GM19372 (cell line): ENCODE results near the gene RABEP2.
A peak's percentile ranks its signal among the peaks of the same experiment; 100 is the strongest.
"Not testable (repeated sequence)": the region's sequence is repeated elsewhere in the genome, so short reads cannot be mapped to it uniquely, and the experiment has no call there.

Source experiments
- ATAC-seq: cut with Tn5 transposase; IDR thresholded peaks from one replicate; pipeline ENCODE4 v1.9.1; 2021; ENCODE audit warnings: mild to moderate bottlenecking, low read depth, moderate library complexity; ENCODE audit not compliant: unreplicated experiment

Gene RABEP2

DNA sequence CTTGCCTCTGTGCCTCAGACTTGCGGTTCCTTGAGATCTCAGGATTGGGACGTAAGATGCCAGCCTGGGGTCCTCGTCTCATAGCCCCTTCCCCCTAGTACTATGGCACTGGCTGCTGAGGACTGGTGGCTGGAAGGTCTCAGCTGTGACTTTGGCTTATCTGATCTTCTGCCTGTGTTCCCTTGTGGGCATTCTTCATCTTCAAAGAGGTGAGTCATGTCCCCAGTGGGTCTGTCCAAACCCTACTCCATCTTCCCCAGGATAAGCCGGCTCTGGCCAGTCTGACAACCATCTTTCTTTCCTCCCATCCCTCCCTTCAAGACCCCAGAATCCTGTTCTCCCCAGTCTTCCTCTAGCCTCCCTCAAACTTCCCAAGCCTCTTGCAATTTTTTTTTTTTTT is 10.3 kb upstream of the RABEP2 start:
- ATAC-seq, result no peak

DNA sequence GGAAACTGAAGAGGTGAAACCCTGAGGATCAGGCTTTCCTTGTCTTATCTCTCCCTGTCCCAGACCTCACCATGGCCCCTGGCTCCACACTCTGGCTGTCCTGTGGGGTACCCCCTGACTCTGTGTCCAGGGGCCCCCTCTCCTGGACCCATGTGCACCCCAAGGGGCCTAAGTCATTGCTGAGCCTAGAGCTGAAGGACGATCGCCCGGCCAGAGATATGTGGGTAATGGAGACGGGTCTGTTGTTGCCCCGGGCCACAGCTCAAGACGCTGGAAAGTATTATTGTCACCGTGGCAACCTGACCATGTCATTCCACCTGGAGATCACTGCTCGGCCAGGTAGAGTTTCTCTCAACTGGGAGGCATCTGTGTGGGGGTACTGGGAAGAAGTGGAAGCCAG is 8.1 kb upstream of the RABEP2 start:
- ATAC-seq, result no peak

DNA sequence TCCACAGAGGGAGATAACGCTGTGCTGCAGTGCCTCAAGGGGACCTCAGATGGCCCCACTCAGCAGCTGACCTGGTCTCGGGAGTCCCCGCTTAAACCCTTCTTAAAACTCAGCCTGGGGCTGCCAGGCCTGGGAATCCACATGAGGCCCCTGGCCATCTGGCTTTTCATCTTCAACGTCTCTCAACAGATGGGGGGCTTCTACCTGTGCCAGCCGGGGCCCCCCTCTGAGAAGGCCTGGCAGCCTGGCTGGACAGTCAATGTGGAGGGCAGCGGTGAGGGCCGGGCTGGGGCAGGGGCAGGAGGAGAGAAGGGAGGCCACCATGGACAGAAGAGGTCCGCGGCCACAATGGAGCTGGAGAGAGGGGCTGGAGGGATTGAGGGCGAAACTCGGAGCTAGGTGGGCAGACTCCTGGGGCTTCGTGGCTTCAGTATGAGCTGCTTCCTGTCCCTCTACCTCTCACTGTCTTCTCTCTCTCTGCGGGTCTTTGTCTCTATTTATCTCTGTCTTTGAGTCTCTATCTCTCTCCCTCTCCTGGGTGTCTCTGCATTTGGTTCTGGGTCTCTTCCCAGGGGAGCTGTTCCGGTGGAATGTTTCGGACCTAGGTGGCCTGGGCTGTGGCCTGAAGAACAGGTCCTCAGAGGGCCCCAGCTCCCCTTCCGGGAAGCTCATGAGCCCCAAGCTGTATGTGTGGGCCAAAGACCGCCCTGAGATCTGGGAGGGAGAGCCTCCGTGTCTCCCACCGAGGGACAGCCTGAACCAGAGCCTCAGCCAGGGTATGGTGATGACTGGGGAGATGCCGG is 7.5 kb upstream of the RABEP2 start:
- no peak for ATAC-seq

DNA sequence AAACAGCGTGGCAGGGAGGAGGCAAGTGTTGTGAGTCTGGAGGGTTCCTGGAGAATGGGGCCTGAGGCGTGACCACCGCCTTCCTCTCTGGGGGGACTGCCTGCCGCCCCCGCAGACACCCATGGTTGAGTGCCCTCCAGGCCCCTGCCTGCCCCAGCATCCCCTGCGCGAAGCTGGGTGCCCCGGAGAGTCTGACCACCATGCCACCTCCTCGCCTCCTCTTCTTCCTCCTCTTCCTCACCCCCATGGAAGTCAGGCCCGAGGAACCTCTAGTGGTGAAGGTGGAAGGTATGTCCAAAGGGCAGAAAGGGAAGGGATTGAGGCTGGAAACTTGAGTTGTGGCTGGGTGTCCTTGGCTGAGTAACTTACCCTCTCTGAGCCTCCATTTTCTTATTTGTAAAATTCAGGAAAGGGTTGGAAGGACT is 6.8 kb upstream of the RABEP2 start, which contains the start of gene CD19:
CD19 (plus strand) TSS at position 171 of the 425 bp plus-strand sequence; CDS start at position 201, 30 bp downstream.
- ATAC-seq, result no peak

DNA sequence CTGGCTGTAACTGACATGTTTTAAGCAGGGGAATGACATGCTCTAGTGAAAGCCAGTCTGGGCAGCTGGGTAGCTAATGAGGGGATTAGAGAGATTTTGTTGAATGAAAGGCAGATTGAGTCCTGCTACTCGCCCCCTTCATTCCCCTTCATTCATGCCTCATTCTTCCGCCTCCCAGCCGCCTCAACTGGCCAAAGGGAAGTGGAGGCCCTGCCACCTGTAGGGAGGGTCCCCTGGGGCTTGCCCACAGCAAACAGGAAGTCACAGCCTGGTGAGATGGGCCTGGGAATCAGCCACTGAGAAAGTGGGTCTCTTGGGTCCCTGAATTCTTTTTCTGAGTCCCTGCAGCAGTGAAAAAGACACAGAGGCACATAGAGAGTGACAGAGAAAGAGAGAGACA is 5.6 kb upstream of the RABEP2 start:
- ATAC-seq, result no peak

DNA sequence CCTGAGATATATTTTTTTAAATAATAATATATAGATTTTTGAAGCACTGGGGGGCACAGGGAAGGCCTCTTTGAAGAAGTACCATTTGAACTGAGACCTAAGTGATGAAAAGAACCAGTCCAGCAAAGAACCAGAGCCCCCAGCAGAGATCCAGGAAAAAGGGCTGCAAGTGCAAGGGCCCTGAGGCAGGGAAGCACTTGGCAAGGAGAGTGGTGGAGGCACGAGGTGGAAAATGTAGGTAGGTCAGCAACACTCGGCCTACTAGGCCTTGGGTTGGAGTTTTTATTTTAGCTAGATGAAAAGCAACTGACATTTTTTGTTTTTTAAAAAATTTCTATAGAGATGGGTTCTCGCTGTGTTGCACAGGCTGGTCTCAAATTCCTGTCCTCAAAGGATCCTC is 5.2 kb upstream of the RABEP2 start:
- no peak for ATAC-seq

DNA sequence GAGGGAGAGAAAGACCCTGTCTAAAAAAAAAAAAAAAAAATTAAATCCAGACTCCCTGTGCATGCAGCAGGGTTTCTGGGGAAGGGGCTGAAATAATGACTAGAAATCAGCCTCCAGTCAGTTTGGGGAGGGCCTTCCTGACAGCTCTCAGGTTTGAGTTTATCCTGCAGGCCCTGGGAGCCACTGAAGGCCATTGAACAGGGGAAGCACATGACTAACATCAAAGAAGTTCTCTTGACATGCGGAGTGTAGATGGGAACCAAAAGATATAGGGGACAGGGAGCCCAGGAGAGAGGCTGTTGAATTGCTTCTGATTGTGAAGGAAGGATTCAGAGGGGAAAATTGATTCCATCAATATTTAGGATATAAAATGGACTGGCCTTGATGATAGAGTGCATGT is 2.8 kb upstream of the RABEP2 start:
- ATAC-seq, result no peak

DNA sequence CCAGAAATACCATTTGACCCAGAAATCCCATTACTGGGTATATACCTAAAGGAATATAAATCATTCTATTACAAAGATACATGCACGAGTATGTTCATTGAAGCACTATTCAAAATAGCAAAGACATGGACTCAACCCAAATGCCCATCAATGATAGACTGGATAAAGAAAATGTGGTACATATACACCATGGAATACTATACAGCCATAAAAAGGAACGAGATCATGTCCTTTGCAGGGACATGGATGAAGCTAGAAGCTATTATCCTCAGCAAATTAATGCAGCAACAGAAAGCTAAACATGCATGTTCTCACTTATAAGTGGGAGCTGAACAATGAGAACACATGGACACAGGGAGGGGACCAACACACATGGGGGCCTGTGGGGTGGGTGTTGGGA is 1.2 kb upstream of the RABEP2 start:
- not testable (repeated sequence) for ATAC-seq

DNA sequence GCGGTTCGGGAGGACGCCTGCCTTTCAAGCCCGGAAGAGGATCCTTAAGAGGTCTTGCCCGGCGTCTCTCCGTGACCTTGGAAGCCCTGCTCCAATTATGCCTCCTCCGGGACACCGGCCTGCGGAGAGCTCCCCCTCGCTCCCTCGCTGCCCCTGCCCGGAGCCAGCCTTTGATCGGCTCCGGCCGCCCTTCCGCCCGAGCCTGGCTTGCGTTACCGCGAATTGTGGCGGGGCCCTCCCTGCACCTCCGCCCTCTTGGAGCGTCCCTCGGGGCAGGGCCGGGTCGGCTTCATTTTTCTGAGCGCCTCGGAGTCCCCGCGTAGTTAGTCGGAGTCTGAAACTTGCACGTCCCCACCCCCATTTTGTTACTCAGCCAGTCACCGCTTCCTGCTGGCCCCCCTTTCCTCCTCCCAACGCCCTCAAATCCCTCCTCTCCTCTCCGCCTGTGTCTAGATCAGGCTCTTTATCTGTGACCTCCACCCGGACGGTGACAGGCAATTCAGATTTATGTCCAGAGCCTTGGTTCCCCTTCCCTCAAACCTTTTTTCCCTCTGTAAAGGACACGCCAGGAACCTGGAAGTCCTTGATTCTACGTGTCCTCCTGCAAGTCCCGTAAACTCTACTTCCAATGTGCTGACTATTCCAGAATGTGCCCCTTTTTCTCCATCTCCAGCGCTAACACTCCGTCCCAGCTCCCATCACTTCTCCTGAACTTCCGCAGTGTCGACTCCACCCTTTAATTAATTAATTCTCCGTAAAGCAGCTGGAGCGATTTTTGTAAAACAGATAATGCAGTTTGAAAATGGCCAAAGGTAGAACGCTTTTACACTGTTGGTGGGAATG is 569 bp upstream of the RABEP2 start:
- peak; percentile 27 for ATAC-seq

DNA sequence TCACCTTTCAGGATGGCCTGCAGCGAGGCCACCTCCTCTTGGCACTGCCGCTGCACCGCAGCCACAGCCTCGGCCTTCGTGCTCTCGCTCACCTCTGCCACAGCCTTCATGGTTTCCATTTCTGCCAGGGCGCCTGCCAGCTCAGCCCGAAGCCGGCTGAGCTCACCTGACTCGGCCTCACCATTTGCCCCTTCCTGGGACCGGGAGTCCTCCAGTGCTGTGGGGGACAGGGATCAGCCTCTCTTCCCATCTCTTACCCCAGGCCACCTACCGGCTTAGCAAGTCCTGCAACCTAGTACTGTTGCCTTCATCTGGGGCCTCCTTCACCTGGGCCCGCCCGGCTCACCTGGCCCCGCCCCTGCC is 658 bp downstream of the RABEP2 start:
- ATAC-seq, result peak; percentile 4

DNA sequence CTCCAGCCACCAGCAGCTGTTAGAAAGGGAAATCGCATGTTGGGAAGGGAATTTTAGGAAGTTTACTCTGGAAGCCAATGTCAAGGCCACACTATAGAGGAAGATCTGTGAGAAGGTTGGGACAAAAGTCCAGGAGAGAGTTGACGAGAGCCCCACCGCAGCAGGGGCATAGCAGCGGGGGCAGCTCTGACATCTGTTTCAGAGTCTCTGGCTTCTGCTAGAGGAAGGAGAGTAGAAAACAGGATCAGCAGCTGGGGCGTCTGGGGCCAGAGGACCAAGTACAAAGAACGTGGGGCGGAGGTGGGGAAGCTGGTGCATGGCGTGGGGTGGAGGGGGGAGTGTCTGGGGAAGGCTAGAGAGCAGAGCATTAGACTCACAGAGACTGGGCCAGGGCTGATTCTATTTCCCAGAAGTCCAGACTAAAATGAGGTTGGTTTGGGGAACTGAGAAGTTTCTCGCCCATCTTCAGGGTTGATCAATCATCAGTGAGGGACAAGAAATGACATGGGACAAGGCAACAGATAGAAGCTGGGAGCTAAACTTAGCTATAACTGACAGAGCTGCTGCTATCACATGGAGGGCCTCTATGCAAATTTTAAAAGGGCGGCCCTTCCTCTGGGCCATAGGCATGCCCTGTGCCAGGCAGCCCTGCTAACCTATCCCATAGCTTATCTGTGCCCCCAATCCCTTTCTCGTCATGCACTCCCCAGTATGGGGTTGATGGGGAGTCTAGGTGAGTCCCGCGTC is 1.2 kb downstream of the RABEP2 start:
- ATAC-seq, result peak; percentile 33

DNA sequence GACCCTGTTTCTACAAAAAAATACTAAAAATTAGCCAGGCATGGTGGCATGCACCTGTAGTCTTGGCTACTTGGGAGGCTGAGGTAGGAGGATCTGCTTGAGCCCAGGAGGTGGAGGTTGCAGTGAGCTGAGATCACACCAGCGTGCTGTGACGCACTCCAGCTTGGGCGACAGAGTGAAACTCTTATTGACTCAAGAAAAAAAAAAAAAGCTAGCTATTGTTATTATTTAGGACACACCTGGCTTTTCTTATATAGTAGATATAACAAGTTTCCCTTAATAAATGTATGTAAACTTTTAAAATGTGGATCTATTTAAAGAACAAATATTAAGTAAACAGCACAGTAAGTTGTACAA is 1.8 kb downstream of the RABEP2 start:
- ATAC-seq, result no peak

DNA sequence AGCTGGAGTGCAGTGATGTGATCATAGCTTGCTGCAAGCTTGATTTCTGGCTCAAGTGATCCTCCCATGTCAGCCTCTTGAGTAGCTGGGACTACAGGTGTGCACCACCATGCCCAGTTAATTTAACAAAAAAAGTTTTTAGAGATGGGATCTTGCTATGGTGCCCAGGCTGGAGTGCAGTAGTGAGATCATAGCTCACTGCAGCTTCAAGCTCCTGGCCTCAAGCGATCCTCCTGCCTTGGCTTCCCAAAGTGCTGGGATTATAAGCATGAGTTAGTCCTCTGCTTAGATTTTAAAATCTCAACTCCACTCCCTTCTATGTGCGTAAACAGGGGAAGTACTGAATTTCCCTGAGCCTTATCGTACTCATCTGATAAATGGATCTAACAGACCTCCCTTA is 6.3 kb downstream of the RABEP2 start:
- ATAC-seq, result no peak

DNA sequence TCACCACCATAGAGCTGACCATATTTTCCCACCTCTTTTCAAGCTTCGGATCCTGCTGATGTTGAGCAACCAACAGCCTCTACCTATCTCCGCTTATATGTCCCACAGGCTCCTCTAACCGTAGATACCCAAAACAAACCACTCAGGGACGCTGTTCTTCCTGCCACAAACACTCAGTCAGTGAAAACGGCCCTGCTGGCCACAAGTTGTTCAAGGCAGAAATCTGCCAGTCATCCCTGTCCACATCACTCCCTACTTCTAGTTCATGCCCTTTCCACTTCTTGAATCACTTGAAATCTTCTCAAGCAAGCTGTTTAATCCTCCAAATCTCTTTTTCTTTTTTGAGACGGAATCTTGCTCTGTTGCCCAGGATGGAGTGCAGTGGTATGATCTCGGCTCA is 7.9 kb downstream of the RABEP2 start:
- no peak for ATAC-seq

DNA sequence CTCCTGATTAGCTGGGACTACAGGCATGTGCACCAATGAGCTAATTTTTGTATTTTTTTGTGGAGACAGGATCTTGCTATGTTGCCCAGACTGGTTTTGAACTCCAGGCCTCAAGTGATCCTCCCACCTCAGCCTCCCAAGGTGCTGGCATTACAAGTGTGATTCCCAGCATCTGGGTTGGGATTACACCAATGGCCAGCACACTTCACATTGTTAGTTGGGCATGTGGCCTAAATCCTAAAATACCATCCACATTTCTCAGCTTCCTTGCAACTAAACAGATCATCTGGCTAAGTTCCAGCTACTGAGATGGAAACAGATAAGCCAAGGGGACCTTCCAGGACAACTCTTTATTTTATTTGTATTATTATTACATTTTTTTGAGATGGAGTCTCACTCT is 9.9 kb downstream of the RABEP2 start:
- ATAC-seq, result no peak

DNA sequence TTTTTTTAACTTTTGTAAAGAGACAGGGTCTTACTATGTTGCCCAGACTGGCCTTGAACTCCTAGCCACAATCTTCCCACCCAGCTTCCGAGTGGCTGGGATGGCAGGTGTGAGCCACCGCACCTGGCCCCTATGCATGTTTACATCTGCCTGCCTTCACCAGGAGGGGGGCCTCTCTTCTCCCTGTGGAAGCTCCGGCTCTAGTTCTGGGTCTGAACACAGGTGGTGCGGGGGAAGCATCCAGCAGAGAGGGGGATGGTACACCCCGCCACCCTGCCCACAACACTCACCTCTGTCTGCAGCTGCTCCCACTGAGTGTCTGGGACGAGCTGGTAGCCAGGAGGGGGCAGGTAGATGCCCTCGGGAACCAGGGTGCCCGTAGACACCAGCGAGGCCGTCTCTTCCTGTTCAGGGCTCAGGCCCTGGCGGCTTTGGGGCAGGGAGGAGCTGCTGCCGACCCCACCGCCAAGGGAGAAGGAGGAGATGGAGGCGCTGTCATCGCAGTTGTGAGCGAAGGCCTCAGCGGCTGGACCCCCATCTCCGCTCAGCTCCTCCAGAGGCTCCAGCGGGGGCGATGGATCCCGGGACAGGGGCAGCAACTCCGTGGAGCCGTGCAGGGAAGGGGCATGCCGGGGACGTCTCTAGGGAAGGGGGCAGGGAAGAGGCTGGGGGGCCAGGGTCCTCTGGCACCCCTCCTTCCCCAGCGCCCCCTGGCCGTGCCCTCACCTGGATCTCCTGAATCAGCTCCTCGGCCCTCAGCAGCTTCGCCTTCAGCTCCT is 10.9 kb downstream of the RABEP2 start:
- ATAC-seq, result no peak

DNA sequence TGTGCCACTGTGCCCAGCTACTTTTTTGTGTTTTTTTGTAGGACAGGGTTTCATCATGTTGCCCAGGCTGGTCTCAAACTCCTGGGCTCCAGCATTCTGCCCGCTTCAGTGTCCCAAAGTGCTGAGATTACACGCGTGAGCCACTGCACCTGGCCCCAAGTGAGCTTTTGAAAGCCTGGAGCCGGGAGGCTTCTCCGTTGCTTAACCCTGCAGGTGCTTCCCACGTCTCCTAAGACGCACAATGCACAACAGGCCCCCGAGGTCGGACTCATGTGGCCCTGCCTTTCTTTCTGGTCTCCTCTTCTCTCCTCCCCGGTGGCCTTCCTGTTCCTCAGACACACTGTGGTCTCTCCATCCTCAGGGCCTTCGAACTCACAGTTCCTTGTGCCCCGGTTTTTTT is 12.5 kb downstream of the RABEP2 start:
- no peak for ATAC-seq

DNA sequence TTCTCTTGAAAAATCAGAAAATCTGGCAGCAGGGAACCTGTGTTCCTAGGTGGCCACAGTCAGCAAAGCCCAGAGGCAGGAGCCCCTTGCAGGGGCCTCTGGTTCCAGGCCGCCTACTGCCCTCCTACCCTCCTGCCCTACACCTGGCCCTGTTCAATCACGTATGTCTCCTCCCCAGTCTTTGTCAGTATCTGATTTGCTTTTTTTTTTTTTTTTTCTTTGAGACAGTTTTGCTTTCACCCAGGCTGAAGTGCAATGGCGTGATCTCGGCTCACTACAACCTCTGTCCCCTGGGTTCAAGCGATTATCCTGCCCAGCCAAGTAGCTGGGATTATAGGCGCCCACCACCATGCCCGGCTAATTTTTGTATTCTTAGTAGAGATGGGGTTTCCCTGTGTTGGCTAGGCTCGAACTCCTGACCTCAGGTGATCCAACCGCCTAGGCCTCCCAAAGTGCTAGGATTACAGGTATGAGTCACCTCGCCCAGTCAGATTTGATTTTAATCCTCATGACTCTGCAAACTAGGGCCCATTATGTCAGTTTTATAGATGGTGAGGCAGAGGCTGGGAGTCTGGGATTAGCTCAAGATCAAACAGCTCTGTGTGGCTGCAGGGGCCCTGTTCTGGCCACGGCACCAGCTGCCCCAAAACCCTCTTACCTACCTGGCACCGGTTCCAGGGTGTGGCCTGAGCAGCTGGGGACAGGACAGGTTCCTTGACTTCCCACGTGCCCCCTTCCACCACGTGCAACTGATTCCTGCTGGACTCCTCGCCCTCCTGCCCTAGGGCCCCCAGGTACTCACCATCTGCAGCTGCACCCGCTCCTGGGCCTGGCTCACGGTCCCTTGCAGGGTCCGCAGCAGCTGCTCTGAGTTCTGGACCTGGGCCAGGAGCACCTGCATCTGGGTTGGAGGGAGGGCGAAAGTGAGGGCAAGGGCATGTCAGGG is 14.7 kb downstream of the RABEP2 start:
- no peak for ATAC-seq

DNA sequence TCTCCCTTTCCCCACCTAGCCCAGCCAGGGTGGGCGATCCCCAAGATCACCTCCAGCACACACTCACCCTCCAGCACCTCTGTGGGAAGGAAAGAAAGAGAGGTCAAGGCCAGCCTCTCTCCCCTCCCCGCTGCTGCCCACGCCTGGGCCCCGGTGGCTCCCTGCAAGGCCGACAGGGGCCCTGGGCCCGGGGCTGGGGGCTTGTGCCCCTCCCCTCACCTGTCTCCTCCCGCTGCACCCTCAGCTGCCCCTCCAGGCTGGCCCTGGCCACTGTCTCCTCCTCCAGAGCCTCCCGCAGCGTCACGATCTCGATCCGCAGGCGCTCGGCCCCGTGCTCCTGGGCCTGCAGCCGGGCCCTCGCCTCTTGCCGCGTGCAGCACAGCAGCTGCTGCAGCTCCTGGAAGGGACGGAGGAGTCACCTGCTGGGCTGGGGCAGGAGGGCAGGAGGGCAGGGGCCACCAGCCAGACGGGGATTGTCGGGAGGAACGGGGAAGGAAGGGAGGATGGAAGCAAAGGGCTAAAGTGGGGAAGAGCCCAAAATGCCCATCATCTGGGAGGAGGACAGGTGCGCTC is 19.2 kb downstream of the RABEP2 start:
- no peak for ATAC-seq
